Pancreas (tissue), 10 donors: ENCODE data around the gene C10orf105. TPM values are rescaled to one million over a fixed set of nuclear protein-coding genes. Genes with fewer than 3 reads are reported as not detected.
A peak's percentile ranks its signal among the peaks of the same experiment; 100 is the strongest.

ENCODE experiments used
- ATAC-seq, 4 donors: fragments of 200-7000 bp; cut with Tn5 transposase; one replicate each; pipeline versions ENCODE4 v1.8.0 to v1.9.1; 2020; ENCODE audit warnings: mild to moderate bottlenecking in 4 of 4, moderate library complexity in 4 of 4
- DNase-seq, 6 donors: peaks; one replicate each; pipeline ENCODE4 v3.0.0-alpha.2; 2020
- FAIRE-seq: peaks from 2 replicates; lab custom pipeline; 2012; peaks lifted over from hg19 to GRCh38; lab: Jason Lieb, UNC
- H3K27ac ChIP-seq, 4 donors: fragments of 200-600 bp; sonication (generic); 1 replicate in 3 of 4; 2 replicates in 1 of 4; pipeline versions ENCODE4 v1.5.0 to v1.8.0; 2020
- H3K27me3 ChIP-seq, 4 donors: fragments of 200-600 bp; one replicate each; pipeline ENCODE4 v1.8.0; 2021
- H3K36me3 ChIP-seq, 3 donors: fragments of 200-600 bp; sonication (generic) in 1 of 3; one replicate each; pipeline versions ENCODE4 v1.5.0 to v1.8.0; 2020 to 2021
- H3K4me1 ChIP-seq, 3 donors: fragments of 200-600 bp; one replicate each; pipeline ENCODE4 v1.8.0; 2021
- H3K4me3 ChIP-seq, 4 donors: fragments of 200-600 bp; sonication (generic) in 2 of 4; one replicate each; pipeline versions ENCODE4 v1.5.0 to v1.8.0; 2020 to 2021
- H3K9me3 ChIP-seq, 4 donors: fragments of 200-600 bp; one replicate each; pipeline ENCODE4 v1.8.0; 2021
- WGBS, 2 donors: extraction: QIAGEN DNeasy Blood & Tissue Kit; methylation state at CpG; one replicate each; pipeline ENCODE4 v1.1.7; 2013; 5-methylcytosine and 5-hydroxymethylcytosine counted together
- intact Hi-C, 3 donors: fragments of 100-400 bp; cut with DNase I; formaldehyde crosslinking; loops; one replicate each; pipeline versions ENCODE4 v1.11.1 to v1.14.2; 2022
- polyA plus RNA-seq, 2 donors: library from polyadenylated mRNA; stranded (reverse); fragments of 200-250 nt; gene quantifications; one replicate each; pipeline ENCODE4 v1.2.3, GENCODE V29; 2013
- total RNA-seq, 6 donors: library from RNA; stranded (reverse); fragmentation: NEBNext Ultra II Directional in 4 of 6; extraction: Animal tissue kit (Norgen Biotek cat#: 25700) in 4 of 6; gene quantifications; one replicate each; pipeline versions ENCODE4 v1.2.1 to v1.2.4, GENCODE V29; 2021 to 2023
- TF ChIP-seq, protein P1 (sequence below), 4 donors: fragments of 200-600 bp; sonication (generic) in 3 of 4; IDR thresholded peaks; one replicate each; pipeline versions ENCODE4 v1.5.0 to v1.8.0; 2021; ENCODE audit warnings: antibody characterized with exemption in 4 of 4
- donor health status: healthy with polysubstance abuse.
- donor health status: DM: no; HTN: no; CAD: no; lungs with moderate emphysema.
- donor health status: DM: no; HTN: no; CAD: no.
- donor health status: control.
- donor health status: control.
- donor health status: Bipolar disorder and iron deficiency.
- donor health status: DM: yes; HTN: yes; CAD: no.
- donor health status: DM: no; HTN: no; CAD: no.
- donor health status: DM: no; HTN: no; CAD: no.
- donor health status: DM: yes; HTN: yes; CAD: no.

C10orf105 gene
- total and polyA plus RNA-seq, 8 donors = 0.06 to 0.14 (median 0.08) TPM; not detected in 5

DNA sequence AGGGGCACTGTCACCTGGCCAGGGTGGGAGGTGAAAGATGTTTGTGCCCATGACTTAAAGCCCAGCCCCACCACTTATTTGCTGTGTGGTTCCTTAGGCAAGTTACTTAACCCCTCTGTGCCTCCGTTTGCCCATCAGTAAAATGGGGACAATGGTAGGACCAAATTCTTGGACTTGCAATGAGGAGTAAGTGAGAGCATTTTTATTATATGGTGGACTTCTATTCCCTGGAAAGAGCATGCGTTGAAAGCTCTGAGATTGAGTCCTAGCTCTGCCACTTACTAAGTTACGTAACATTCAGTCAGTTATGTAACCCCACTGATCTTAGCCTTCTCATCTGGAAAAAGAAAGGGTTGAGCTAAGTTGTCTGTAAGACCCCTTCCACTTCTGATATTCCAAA lies 35.0 kb upstream of the C10orf105 start:
- no peak for ATAC-seq
- no peak for FAIRE-seq
- TF ChIP-seq, protein P1, sequence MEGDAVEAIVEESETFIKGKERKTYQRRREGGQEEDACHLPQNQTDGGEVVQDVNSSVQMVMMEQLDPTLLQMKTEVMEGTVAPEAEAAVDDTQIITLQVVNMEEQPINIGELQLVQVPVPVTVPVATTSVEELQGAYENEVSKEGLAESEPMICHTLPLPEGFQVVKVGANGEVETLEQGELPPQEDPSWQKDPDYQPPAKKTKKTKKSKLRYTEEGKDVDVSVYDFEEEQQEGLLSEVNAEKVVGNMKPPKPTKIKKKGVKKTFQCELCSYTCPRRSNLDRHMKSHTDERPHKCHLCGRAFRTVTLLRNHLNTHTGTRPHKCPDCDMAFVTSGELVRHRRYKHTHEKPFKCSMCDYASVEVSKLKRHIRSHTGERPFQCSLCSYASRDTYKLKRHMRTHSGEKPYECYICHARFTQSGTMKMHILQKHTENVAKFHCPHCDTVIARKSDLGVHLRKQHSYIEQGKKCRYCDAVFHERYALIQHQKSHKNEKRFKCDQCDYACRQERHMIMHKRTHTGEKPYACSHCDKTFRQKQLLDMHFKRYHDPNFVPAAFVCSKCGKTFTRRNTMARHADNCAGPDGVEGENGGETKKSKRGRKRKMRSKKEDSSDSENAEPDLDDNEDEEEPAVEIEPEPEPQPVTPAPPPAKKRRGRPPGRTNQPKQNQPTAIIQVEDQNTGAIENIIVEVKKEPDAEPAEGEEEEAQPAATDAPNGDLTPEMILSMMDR (IDR thresholded peaks at IDR 0.05) = no peak
- 77 to 86% methylated on average over 3 of the region's 3 CpGs for WGBS, 2 donors
- DNase-seq = no peak
- Histone ChIP-seq H3K9me3 (no peaks in the 10 kb centered on the region), H3K4me1 (peaks cover 0 to 3% (median 0%) of the 10 kb centered on the region in 3 donors), H3K4me3 (no peak overlapping the region), H3K27ac (peak overlapping the region in 1 of 4 donors; percentile 11), H3K36me3 (peaks cover 0 to 12% (median 0%) of the 10 kb centered on the region in 3 donors), H3K27me3 (no peaks in the 10 kb centered on the region)
- intact Hi-C loops = no loop called here

DNA sequence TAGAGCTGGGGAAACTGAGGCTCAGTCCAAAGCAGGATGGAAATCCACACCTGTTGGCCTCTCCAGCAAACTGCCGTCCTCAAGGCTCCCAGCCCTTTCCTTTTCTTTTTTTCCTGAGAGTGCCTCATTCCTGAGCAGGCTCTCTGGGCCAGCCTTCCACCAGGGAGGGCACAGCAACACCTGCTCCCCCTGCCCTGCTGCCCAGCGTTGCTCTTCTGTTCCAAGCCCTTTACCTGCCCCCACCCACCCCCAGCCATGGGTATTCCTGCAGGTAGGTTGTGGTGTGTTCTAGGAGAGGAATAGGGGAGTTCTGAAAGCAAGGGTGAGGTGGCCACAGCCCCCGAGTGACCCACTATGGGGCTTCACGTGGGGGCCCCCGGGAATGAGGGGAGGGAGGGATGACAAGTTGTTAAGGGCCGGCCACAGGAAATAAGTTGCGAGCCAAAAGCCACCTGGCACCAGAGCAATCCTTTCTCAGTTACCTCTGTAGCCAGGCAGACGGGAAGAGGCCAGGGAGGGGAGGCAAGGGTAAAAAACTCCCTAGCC lies 34.5 kb upstream of the C10orf105 start:
- no peak for ATAC-seq
- no peak for FAIRE-seq
- WGBS, 2 donors = 38 to 43% methylated on average over 8 of the region's 8 CpGs
- Histone ChIP-seq H3K4me1 (peaks cover 0 to 5% (median 0%) of the 10 kb centered on the region in 3 donors), H3K9me3 (no peaks in the 10 kb centered on the region), H3K27me3 (no peaks in the 10 kb centered on the region), H3K4me3 (no peak overlapping the region), H3K36me3 (peaks cover 0 to 12% (median 0%) of the 10 kb centered on the region in 3 donors), H3K27ac (peak overlapping the region in 2 of 4 donors; percentile 11 to 33)
- TF ChIP-seq, protein P1 (IDR thresholded peaks at IDR 0.05) = no peak
- DNase-seq = peak in 1 of 6 donors; percentile 30
- intact Hi-C loops = no loop called here

DNA sequence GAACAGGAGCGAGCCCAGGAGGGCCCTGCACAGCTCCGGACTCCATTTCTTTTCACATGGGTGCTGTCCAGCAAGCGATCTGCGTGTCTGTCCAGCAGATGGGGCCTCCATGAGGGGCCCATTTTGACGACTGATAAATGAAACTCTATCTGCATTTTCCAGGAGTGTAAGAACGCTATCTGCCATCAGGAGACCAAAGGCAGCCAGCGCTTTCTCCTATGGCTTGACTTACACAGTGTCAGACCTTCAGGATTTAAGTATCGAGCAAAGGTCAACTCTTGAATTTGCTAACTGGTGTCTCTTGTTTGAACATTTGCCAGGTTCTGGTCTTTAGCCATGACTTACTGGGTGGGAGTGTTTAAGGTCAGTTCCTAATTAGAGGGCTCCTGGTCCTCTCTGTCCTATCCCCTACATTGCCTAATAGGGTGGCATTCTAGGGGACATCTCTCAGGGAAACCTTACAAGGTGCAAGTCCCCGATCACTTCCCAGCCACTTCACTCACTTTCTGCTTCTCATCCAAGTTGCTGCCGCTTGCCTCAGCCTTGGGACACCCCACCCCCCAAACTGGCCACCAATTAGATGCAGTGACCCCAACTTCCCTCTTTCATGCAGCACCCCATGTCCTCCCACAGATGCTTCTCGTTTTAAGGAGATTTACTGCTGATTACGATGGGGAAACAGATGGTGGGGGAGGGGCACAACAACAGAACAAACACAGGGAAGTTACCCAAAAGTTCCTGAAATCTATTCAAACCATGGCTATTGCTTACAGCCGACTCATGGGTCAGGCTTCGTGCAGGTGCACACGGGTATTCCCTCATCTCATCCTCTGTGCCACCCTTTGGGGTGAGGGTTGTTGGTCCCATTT lies 33.7 kb upstream of the C10orf105 start:
- no peaks in the 10 kb centered on the region for H3K27me3 ChIP-seq
- WGBS, 2 donors = 78 to 80% methylated on average over 15 of the region's 15 CpGs
- FAIRE-seq (no peak), ATAC-seq (peak in 3 of 4 donors; percentile 22 to 46 (median 26)), DNase-seq (peak in 2 of 6 donors; percentile 11 to 68)
- TF ChIP-seq, protein P1 (IDR thresholded peaks at IDR 0.05) = no peak
- peak overlapping the region in 2 of 4 donors; percentile 27 to 33 for H3K27ac ChIP-seq
- H3K4me1 ChIP-seq = peaks cover 0 to 7% (median 0%) of the 10 kb centered on the region in 3 donors
- no peak overlapping the region for H3K4me3 ChIP-seq
- intact Hi-C loops = no loop called here
- H3K36me3 ChIP-seq = peaks cover 0 to 12% (median 0%) of the 10 kb centered on the region in 3 donors
- no peaks in the 10 kb centered on the region for H3K9me3 ChIP-seq

DNA sequence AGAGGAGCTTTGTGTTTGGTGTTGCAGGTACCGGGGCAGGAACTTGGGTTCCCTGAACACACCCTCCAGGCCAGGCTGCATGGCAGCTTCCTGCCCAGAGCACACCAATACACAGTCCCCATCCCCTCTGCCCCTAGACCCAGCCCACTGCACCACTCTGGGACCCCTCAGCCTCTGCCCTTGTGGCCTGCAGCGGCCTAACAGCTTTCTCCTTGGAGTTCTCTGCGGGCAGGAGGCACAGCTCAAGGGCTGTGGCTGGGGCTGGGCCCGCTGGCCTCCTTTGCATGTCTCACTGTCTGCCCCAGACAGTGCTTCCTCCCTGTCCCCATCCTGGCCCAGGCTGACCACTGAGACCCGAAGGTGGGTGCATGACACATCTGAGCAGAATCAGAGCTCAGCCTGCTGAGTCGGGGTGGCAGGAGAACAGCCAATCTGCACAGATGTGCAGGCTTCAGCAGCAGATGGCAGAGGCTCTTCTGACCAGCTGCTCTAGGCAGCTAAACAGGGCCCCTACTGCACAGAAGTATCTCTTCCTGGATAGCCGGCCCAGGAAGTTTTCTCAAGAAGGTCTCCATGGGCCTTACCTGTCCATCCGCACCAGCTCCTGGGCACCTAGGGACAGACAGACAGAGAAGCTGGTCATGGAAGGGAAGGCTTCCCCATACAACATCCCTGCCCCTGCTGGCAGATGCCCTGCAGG lies 33.0 kb upstream of the C10orf105 start:
- intact Hi-C loops = no loop called here
- H3K9me3 ChIP-seq = no peaks in the 10 kb centered on the region
- no peak overlapping the region for H3K4me3 ChIP-seq
- ATAC-seq (no peak), FAIRE-seq (no peak), DNase-seq (peak in 1 of 6 donors; percentile 42)
- WGBS, 2 donors = 77 to 87% methylated on average over 8 of the region's 8 CpGs
- peaks cover 0 to 7% (median 0%) of the 10 kb centered on the region in 3 donors for H3K4me1 ChIP-seq
- TF ChIP-seq, protein P1 (IDR thresholded peaks at IDR 0.05) = no peak
- H3K36me3 ChIP-seq = peaks cover 0 to 12% (median 0%) of the 10 kb centered on the region in 3 donors
- no peak overlapping the region for H3K27ac ChIP-seq
- no peaks in the 10 kb centered on the region for H3K27me3 ChIP-seq
